GM18498 (cell line): ENCODE results near the gene HES1.

Experiments used
- ATAC-seq: cut with Tn5 transposase; IDR thresholded peaks from one replicate; pipeline ENCODE4 v1.9.1; 2021; ENCODE audit warnings: mild to moderate bottlenecking, moderate library complexity; ENCODE audit not compliant: unreplicated experiment

HES1 gene

DNA sequence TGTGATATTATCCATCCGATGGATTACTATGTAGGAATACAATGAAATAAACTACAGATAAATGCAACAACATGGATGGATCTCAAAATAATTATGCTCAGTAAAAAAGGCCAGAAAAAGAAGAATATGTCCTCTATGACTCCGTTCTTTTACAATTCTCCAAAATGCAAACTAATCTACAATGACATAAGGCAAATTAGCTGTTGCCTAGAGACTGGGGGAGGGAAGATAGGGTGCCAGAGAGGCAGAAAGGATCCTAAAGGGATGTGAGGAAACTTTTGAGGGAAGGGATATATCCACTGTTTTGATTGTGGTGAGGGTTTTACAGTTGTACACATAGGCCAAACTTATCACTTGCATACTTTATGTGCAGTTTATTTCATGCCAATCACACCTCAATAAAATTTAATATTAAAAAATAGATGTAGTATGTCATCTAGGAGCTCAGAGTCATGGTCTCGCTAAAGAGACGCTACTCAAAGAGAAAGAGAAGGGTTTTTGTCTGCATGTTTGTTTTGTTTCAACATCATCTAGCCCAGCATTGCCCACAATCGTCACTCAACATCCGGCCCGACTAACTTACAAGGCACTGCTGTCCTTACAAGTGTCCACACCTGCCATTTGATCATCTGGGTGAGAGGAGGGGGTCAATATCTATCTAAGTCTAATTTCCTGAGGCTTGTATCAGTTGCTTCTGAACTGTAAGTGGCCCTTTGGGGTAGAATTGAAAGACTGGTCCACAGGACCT is 29.5 kb downstream of the HES1 start:
- ATAC-seq, result no peak

DNA sequence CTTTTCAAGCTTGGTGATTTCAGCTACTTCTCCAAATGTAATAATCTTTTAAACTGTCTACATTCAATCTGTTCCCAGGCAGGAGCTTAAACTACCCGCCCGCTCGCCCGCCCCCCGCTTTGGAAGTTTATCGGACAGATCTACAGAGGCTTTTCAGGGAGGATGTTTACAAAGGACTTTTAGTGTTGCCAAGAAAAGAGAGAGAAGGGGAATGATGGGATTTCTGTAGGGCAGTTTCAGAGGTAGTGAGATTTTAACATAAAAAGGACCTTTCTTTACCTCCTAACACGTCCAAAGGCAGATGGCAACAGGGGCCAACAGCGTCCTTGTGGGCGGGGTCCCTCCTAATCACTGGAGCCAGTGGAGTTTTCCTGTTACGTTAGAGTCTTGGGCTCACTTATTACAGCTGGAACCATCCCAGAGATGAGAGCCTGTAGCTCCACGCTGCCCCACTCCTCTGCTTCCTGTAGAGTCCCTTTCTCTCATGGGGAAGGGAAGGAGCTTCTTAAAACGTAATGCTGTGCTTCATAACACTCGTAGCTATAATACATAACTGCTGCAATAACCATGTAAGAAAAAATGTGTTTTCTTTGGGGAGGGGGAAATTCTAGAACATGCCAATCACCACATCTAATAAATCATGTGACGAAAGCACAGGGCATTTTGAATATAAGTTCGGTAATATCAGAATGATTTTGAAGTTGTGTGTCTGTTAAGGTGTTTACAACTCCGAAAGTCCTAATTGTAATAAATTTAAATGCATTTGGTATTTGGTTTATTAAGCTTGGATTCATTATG is 30.9 kb downstream of the HES1 start:
- no peak for ATAC-seq

GRCh38 chr3:194167480-194168282 is 31.7 kb downstream of the HES1 start:
- no peak for ATAC-seq

DNA sequence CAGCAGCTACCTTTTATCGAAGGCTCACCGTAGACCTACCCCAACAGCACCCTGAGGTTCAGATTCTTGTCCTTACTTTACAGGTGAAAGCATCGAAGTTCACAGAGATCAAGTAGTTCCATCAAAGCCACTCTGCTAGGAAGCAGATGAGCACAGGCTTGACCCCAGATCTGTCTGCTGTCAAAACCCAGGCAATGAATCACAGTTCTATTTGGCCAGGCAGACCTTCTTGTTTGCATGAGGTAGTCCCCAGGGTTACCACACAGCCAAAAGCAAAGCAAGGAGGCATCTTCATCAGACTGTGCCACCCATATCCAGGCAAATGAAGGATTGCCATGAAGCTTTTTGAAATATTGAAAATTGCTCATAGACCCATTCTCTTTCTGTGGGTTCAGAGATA is 33.0 kb downstream of the HES1 start:
- ATAC-seq, result no peak

- ATAC-seq, result no peak
Observed at GRCh38 chr3:194169595-194169994, 33.6 kb downstream of the HES1 start.

DNA sequence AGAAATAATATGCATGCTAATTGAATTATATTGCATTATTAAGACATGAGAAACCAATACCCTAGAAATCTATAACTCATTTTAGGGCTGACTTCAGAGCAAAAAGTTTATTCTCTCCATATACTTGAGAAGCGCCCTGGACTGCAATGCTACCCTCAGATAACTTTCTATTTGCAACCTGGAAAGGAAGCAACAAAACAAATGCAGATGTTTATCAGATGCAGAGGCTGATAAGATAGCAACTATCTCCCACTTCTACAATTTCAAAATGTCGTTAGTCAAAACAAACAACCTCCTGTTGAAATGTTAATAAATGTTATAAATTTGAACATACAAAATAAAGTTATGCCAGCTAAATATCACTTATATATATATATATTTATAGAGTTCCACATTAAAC is 34.8 kb downstream of the HES1 start:
- ATAC-seq, result no peak

DNA sequence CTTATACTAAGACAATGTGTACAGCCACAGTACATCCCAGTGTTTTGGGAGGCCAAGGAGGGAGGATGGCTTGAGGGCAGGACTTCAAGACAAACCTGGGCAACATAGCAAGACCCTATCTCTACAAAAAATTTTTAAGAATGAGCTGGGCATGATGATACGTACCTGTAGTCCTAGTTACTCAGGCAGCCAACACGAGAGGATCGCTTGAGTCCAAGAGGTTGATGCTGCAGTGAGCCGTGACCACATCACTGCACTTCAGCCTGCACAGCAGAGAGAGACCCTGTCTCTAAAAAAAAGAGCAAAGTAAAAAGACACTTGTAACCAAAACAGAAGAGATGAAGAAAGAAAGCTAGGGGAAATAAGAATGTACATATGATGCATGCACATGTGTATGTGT is 38.5 kb downstream of the HES1 start:
- ATAC-seq, result no peak

DNA sequence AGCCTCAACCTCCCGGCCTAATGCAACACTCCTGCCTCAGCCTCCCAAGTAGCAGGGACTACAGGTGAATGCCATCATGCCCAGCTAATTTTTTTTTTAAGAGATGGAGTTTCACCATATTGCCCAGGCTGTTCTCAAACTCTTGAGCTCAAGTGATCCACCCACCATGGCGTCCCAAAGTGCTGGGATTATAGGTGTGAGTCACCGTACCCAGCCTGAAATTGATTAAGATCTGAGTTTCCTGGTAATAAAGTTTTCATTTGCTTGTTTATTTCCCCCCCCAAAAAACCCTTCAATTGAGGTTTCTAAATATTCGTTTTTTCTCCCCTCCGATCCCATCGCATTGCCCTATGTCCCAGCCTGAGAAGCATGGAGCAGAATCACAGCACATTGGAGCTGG is 39.0 kb downstream of the HES1 start:
- ATAC-seq, result no peak

GRCh38 chr3:194176274-194176991 is 40.5 kb downstream of the HES1 start:
- no peak for ATAC-seq

DNA sequence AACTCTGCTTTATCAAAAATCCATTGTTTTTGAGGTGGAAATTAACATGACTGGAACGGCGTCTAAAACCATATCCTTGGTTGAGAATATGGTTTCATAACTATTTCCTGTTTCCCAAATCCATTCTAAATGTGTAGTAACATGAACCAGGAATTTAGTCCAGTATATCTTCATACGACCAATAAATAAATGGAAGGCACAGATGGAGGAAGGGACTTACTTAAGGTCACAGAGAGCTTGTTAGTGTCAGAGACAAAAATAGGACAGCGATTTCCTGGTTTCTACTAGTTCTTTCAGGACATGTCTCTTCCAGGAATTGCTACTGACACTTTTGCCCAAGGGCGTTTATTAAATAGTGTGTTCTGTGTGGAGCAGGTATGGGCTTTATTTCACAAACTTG is 41.2 kb downstream of the HES1 start:
- no peak for ATAC-seq

GRCh38 chr3:194178128-194178527 is 42.2 kb downstream of the HES1 start:
- no peak for ATAC-seq

DNA sequence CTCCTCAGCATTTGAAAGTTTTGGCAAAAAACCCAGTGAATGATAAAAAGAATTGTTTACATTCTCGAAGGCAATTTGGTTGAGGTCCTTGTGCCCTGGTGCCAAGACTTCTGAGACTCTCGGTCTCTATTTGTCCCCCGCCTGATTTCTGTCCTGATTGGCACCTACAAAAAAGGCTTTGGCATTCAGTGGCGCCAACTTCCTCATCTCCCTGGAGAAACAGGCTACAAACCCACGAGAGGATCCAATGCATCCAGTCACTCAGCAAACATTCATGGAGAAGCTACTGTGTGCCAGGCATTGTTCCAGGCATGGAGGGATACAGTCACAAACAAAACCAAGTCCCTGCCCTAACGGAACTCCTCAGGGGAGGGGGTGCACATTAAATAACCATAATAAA is 42.7 kb downstream of the HES1 start:
- ATAC-seq, result no peak

DNA sequence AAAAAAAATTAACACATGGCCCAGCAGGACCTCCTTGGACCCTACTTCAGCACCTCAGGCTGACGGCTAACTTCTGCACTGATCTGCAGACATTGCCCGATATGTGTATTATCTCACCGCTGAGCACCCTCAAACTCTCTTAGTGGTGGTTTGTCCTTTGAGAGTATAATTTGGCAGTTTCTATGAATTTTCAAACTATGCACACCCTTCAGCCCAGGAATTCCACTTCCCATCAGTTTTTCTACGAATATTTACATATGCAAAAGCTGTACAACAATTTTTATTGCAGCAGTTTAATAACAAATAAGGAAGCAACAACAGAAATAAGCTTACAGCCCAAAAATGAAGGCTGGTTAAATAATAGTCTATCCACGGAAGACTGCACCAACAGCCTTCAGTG is 44.6 kb downstream of the HES1 start:
- no peak for ATAC-seq

- ATAC-seq, result no peak
Observed at GRCh38 chr3:194181612-194182529, 45.9 kb downstream of the HES1 start.

- ATAC-seq, result no peak
Observed at GRCh38 chr3:194183271-194183670, 47.3 kb downstream of the HES1 start.

GRCh38 chr3:194184265-194184751 is 48.4 kb downstream of the HES1 start:
- no peak for ATAC-seq

DNA sequence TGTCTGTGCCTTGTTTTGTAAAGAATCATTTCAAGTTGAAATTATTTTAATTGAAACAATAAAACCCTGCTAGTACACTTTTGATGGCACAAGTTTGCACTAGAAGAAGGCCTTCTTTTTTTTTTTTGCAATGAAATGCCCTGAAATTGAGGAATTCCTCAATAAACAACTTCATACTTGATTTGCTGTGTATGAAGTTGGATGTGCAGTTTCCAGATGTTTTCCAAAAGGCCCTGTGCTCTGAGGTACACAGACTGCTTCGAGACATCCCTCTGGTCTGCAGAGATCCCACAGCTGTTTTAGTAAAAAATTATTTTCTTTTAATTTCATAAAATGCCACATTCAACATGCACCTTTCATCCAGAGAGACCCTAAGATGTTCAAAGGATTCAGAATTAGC is 48.9 kb downstream of the HES1 start:
- ATAC-seq, result no peak

GRCh38 chr3:194185221-194185620 is 49.3 kb downstream of the HES1 start:
- ATAC-seq, result no peak

GRCh38 chr3:194187233-194187944 is 51.4 kb downstream of the HES1 start:
- no peak for ATAC-seq
